Stimulated activated CD8-positive, alpha-beta memory T cell treated with anti-CD3 and anti-CD28 coated beads, Interleukin-12 subunit alpha, Interleukin-12 subunit beta, amount 100 ng/mL, for 24 hours (primary cell): Measurements from ENCODE around the gene CCT7.

Experiments used
- DNase-seq: peaks from one replicate; pipeline ENCODE4 v3.0.0-alpha.2; 2020; ENCODE audit errors: extremely low read depth

The CCT7 gene

DNA sequence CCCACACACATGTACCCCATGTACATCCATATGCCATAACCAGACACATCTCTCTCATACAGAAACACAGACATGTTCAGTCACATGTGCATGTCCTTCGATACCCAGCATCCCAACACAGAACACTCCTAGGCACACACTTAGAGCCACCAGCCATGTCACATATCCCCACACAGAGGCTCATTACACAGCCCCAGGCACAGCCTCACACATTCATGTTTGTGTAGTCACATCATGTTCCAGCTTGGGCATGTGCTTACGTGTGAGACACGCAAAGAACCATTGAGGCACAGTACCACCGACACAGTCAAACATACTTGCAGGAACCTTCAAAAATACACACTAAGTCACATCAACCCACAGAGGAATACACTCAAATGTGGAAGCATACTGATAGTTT is 32.9 kb downstream of the CCT7 start:
- DNase-seq = no peak

GRCh38 chr2:73268366-73268829 is 34.3 kb downstream of the CCT7 start:
- DNase-seq = no peak

DNA sequence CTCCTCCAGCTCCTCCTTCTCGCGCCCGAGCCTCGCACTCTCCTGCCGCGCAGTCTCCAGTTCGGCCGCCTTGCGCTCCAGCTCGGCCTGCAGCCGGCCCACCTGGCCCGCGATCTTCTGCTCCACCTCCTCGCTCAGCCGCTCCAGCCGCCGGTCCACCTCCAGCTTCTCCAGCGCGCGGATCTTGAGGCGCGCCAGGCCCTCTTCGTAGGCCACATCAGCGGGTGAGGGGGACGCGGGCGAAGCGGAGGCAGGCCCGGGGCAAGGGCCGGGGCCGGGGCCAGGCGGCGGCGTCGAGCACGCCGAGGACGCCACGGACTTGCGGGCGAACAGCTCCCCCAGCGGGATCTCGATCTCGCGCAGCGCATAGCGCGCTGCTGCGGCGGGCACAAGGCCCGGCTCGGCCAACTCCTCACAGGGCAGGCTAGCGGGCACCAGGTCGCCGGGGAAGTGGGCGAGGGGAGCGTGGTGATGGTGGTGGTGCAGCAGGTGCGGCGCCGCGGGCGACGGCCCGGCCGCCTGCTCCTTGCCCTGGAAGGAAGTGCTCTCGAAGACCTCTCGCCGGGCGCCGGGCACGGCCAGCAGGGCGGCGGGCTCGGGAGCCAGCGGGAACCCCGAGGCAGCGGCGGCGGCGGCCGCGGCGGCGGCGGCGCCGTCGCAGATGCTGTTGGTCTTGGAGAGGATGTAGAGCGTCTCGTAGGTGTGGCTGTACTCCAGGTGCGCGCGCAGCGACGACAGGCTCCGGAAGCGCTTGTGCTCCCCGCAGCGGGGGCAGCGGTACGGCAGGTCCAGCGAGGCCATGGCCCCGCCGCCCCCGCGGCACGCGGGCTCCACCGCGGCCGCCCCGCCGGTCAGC is 35.0 kb downstream of the CCT7 start:
- DNase-seq = no peak

DNA sequence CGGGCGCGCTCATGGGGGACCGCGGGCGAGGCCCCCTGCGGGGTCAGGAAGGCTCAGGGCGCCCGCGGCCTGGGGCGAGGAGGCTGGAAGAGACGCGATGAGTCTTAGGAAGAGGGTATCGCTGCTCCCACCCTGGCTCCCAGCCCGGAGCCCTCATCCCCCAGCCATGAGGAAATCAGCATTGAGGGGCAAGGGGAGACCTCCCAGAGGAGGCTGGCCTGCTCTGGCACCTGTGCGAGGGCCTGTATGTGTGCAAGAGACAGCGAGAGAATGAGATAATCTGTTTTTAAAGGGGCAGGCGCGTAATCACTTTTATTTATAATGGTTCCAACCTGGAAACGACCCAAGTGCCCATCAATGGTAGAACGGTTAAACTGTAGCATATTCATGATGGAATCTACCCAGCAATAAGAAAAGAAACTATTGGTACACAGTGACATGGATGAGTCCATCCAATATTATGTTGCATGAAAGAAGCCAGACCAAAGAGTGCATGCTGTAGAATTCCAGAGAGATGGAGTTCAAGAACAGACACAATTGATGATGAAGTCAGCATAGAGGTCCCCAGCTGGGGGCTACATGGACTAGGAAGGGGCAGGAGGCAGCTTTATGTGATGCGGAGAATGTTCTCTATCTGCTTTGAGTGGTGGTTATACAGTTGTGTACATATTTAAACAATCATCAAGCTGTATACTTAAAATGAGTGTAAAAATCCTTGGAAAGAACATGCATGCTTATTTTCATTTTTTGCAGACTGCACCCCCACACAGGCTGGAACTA is 35.8 kb downstream of the CCT7 start:
- DNase-seq = no peak

DNA sequence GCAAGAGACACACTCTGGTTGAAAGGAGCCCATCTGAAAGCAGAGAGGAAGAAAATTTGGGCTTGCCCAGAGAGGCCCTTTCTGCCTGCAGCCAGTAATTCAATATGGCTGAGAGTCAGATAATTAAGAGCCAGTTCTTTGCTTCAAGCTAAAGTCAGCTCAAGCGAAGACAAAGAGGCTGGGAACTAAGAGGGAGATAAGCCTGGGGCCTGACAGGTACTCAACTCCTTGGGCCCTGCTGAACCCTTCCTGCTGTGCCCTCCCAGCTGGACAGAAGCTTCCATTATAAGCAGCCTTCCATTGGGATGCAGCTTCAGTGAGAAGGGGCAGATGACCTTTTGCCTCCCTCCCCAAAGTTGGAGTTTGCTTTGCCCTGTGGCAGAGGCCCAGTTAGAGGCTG is 38.2 kb downstream of the CCT7 start:
- DNase-seq = no peak

DNA sequence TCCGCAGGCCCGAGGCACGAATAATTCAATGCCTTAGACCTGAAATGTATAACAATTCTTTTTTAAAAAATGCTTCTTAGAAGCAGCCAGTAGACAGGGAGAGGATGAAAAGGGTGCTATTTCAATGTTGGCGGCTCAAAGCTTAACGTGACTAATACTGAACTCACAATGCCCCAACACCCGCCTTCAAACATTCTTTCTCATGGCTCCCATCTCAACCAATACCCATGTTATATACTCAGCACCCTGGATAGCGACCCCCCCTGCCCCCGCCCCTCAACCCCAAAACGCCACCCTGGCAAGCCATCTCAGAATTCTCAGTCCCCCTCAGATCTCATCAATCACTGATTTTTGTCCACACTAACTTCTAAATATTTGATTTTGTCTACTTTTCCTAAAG is 45.7 kb downstream of the CCT7 start:
- DNase-seq = no peak

GRCh38 chr2:73281244-73281643 is 47.1 kb downstream of the CCT7 start:
- no peak for DNase-seq

- DNase-seq = no peak
Measured at GRCh38 chr2:73282924-73283544, 48.9 kb downstream of the CCT7 start.

- no peak for DNase-seq
Measured at GRCh38 chr2:73283545-73284295, 49.6 kb downstream of the CCT7 start.

DNA sequence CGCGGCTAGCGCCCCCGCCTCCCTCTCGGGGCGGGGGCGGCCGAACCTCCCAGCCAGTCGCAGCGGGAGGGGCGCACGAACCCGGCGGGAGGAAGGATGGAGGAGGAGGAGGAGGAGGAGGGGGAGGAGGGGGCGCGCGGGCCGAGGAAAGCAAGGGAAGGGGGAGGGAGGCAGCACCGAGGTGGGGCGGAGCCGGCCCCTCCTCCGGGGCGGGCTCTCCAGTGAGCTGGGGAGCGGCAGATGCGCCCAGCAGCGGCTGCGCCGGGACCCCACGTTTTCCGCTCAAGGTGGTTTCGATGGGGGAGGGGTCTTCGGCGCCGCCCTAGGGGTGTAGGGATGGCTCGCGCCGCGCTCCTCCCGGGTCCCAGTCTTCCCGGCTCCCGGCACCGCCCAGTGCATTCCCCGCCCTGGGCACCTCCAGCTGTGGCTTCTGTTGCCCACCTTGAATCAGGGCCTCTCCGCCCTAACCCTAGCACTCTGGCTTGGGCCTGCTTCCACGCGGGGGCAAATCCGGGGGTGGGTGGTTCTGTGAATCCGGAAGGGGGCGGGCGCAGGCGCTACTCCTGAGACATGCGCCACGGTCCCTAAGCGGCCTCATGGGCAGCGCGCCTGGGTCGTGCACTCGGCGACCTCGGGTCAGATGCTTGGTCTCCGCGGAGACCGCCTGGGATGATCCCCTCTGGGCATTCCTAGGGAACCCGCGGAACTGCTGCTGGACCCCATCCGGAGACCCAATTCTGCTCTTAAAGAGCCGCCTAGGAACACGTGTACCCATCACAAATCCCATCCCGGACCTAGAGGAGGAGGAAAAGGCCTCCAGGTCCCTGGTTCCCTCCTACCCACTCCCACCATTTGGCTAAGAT is 50.4 kb downstream of the CCT7 start, which contains the start of gene FBXO41:
Gene FBXO41, minus strand, starts transcription at position 183 of the 863 bp plus-strand sequence. CDS start 14,848 bp downstream, outside the sequence.
- DNase-seq = peak; percentile 59

DNA sequence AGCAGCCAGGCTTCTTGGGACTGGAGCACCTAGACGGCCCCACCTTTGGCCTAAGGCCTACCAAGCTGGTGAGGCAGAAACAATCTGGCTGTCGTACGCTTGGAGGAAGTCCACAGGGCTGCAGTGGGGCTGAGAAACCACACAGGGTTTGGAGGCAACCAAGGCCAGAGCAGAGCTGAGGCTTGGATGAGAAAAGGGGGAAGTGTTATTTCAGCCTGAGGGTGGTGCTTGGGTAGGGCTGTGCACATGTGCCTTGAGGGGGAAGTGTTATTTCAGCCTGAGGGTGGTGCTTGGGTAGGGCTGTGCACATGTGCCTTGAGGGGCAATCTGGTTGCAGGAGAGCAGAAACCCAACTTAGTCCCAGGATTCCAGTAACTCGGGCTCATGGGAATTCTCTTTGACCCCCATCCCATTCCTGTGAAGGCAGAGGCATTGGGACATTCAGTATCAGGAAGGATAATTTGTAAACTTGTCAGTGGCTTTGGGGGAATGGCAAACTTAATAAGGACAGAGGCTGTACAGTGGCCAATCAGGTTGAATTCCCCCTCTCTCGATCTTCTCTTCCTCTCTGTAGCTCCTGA is 51.1 kb downstream of the CCT7 start:
- DNase-seq = no peak

DNA sequence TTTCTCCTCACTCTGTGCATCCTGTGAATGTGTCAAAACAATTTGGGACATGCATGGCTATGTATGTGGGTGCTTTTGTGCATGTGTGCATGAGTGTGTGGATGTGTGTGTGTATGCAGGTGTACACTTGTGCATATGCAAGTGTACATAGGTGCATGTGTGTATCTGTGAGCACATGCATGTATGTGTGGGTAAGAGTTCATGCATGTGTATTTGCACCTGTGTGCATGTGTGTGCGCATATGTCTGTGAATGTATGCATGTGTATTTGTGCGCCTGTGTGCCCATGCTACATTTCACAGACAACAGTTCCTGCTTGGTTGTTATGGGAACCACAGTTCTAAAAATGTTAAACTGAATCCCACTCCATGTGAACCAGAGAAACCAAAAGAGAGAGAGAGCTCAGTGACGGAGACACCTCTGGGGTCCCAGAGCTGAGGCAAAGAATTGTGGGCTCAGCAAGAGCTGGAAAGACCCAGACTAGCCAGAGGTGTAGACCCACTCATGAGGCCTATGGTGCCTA is 52.1 kb downstream of the CCT7 start:
- DNase-seq = no peak

DNA sequence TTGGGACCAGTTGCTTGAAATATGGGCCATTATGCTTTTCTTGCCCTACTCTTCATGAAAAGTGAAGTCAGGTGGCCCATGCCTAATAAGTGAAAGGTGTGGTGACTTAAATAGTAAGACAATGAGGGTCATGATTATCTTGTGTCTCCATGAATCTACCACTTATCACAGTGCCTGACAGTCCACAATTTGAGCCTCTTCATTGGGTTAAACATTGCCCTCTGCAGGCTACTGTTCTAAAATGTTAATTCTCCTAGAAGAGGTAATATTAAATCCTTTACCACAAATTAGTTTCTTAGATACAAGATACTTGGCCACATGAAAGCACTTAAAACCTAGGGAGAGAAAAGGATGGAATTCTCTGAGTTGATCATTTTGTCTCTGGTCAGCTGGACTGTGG is 55.2 kb downstream of the CCT7 start:
- no peak for DNase-seq

DNA sequence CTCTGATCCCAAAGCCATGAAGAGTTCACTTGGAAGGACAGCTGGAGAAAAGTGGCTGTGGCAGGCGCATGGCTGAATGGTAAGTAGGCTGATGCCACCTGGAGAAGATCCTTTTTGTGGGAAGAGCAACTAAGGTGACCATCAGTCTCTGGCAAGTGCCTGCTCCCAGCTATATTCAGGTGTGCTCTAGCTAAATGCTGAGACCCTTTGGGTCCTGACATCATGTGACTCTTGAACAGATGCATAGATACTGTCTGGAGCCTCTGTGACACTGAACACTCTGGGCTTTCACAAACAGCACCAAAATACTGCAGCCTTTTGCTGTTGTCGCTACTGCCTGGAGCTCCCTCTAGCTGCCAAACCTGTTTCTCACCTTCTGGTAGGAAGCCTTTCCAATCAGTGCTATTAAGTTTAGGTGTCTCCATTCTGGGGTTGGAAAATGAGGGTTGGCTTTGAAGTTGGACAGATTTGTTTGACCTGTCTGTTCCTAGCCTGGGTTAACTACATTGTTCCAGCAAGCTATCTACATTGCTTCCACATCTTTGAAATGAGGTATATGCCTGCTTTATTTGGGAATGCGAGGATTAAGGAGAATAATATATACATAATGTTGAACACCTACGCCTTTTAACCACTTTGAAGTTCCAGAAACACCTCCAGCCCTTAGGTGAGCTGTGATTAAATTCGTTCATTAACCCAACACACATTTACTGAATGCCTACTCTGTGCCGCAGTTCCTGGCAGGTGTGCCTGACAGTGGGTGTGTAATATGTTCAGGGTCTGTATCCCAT is 56.1 kb downstream of the CCT7 start:
- no peak for DNase-seq

- no peak for DNase-seq
Measured at GRCh38 chr2:73291093-73291460, 57.0 kb downstream of the CCT7 start.

- no peak for DNase-seq
Measured at GRCh38 chr2:73291461-73292315, 57.6 kb downstream of the CCT7 start.

DNA sequence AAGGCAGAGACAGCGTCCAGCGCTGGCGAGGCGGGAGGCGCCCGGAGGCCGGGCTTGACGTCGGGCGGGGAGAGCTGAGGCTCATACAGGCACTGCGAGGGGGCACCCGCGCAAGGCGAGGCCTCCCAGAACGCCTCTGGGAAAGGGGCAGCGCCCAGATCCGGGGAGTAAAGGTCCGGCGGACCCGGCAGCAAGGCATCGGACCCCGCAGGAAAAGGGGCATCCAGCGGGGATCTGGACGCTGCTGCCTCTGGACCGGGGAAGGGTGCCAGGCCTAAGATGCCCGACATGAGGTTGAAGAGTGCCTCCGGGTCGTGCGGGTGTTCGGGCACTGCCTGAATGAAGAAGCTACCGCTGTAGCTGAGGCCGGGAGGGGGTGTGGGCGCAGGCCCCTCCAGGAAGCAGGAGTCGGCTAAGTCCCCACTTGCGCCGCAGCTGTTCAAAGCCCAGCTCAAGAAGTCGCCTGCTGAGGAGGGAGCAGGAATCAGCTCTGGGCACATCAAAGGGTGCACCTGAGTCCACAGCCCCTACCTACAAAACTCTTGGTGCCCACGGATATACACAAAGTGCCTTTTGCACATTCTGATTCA is 58.3 kb downstream of the CCT7 start:
- no peak for DNase-seq
